ENCODE results near the gene KPNA6. TPM values are rescaled to one million over a fixed set of nuclear protein-coding genes. Genes with fewer than 3 reads are reported as not detected.

KPNA6 gene
- total RNA-seq, 1 donor from 2014 or later: 70.3 TPM

- intact Hi-C loops (cut with DNase I): loop anchor here (1.0 to 5.0 kb wide), 2 partner anchors 71 to 107 kb away; partner anchors contain the start of genes KPNA6 and TMEM39B
- peak; percentile 96 for ATAC-seq
- peak; percentile 99 for DNase-seq (ENCODE audit: missing footprints)
Observed at GRCh38 chr1:32179443-32180185, 71.8 kb downstream of the KPNA6 start, which contains the start of gene TXLNA. TSS of gene TXLNA (plus strand) at chr1:32179675. CDS start at chr1:32180346, 671 bp downstream.

DNA sequence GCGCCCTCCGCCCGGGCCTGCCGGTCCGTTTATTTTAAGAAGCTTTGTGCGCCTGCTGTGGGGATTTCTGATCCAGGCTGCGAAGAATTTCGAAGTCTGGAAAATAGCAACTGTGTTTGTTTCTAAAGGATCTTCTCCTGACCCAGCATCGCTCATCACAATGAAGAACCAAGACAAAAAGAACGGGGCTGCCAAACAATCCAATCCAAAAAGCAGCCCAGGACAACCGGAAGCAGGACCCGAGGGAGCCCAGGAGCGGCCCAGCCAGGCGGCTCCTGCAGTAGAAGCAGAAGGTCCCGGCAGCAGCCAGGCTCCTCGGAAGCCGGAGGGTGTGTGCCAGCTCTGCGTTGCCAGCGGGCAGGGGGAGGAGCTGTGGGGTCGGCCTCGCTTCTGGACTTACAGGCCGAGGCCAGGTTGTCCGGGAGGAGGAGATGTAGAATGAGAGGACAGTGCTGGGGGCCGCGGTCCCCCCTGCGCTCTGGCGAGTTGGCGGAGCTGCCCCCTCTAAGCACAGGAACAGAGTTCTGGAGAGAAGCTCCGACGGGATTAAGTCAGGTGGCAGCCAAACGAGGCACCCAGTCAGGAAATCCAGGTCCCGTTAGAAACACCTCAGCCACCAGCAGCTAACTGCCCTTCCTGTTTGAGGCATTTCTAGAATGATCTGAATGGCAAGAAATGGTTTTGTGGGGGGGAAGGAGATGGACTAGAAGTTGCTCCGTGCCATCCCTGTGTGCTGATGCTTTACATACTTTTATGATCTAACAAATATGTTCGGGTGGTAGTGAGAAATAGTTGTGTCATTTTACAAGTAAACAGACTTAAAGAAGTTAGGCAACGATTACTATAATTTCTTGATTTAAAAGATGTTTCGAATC, 72.6 kb downstream of the KPNA6 start:
- intact Hi-C loops (cut with DNase I): no loop called here
- ATAC-seq (peak; percentile 36), DNase-seq (ENCODE audit: missing footprints) (peak; percentile 79)

DNA sequence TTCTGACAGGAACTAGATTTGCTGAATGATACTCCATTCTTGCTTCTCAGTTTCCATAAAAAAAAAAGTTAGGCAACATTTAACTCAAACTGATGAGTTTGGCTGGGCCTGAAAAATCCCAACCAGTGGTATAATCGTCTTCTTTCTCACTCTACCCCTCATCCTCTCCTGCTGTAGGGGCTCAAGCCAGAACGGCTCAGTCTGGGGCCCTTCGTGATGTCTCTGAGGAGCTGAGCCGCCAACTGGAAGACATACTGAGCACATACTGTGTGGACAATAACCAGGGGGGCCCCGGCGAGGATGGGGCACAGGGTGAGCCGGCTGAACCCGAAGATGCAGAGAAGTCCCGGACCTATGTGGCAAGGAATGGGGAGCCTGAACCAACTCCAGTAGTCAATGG, 73.2 kb downstream of the KPNA6 start:
- intact Hi-C loops (cut with DNase I): no loop called here
- ATAC-seq (no peak), DNase-seq (ENCODE audit: missing footprints) (no peak)

DNA sequence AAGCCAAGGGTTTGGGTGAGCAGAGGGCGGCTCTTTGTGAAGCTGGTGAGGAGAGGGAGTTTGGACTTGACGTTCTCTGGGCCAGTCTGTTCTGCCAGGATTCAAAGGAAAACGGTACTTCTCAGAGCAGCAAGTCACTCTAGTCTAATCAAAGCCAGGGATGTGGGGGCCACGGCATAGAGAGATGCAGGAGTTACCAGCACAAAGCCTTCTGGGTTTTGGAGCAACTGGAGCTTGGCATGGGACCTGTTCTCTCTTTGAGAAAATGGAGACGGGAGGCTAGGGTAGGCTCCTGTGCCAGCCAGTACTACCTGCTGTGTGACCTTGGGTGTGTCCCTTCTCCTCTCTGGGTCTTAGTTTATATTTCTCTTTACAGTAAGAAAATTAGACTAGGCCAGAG, 73.7 kb downstream of the KPNA6 start:
- intact Hi-C loops (cut with DNase I): no loop called here
- ATAC-seq: no peak

DNA sequence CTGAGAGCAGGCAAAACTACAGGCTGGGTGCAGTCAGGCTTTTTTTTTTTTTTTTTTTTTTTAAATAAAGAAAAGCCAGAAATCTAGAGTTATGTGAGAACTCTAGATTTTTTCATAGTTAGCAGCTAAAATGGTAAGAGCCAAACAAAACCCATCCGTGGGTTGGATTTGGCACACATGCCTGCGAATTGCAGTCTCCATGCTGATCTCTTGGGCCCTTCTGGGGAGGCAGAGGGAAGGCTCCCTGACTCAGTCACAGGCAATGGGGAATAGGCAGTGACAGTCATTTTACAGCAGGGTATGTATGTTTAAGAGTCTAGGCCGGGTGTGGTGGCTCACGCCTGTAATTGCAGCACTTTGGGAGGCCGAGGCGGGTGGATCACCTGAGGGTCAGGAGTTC, 74.2 kb downstream of the KPNA6 start:
- no peak for ATAC-seq
- DNase-seq (ENCODE audit: missing footprints): no peak
- intact Hi-C loops (cut with DNase I): no loop called here

More for the DNA sequence above, 73.7 kb downstream of the KPNA6 start:
- DNase-seq (ENCODE audit: missing footprints): no peak

DNA sequence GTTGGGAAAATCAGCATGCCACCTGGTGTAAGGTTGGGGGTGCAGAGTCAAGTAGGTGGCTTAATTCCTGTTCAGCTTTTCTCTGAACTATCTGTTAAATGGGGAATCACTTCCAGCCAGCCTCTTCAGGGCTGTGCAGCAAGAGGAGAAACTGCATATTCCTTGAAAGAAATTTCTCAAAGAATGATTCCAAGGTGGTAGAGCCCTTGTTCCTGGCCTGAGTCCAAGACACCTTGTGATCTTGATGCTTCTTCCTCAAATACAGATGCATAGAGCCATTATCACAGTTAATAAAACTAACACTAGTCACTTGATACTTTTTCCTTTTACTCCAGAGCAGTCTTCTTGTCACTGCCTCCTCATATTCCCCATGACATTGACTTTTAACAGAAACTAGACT, 76.8 kb downstream of the KPNA6 start:
- DNase-seq (ENCODE audit: missing footprints): no peak
- ATAC-seq: no peak
- intact Hi-C loops (cut with DNase I): no loop called here

DNA sequence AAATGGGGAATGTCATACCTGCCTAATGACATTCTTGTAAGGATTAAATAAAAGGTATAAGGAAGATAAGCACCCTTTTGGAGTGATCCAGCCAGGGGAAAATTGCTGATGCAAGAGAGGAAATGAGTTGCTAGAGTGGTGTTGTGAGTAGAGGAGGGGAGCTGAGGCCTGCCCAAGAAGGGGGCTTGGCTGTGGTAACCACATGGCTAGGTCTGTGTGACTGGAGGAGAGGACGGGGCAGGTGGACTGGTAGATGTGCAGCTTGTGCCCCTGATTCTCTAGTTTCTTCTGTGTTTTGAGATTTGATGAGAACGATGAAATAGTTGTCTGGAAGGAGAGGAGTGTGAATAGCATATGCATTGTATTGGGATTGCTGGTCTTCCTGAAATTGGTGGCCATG, 78.2 kb downstream of the KPNA6 start:
- ATAC-seq: no peak
- intact Hi-C loops (cut with DNase I): no loop called here
- DNase-seq (ENCODE audit: missing footprints): no peak

- intact Hi-C loops (cut with DNase I): no loop called here
- DNase-seq (ENCODE audit: missing footprints): no peak
- no peak for ATAC-seq
Observed at GRCh38 chr1:32186491-32186890, 78.6 kb downstream of the KPNA6 start.

GRCh38 chr1:32187850-32188249, 80.0 kb downstream of the KPNA6 start:
- ATAC-seq (no peak), DNase-seq (ENCODE audit: missing footprints) (no peak)
- intact Hi-C loops (cut with DNase I): no loop called here

- intact Hi-C loops (cut with DNase I): no loop called here
- DNase-seq (ENCODE audit: missing footprints) (no peak), ATAC-seq (no peak)
Observed at GRCh38 chr1:32192220-32192948, 84.5 kb downstream of the KPNA6 start.

DNA sequence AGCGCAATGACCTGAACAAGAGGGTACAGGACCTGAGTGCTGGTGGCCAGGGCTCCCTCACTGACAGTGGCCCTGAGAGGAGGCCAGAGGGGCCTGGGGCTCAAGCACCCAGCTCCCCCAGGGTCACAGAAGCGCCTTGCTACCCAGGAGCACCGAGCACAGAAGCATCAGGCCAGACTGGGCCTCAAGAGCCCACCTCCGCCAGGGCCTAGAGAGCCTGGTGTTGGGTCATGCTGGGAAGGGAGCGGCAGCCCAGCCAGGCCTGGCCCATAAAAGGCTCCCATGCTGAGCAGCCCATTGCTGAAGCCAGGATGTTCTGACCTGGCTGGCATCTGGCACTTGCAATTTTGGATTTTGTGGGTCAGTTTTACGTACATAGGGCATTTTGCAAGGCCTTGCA, 87.1 kb downstream of the KPNA6 start:
- intact Hi-C loops (cut with DNase I): no loop called here

GRCh38 chr1:32195531-32195930, 87.7 kb downstream of the KPNA6 start:
- ATAC-seq: no peak
- intact Hi-C loops (cut with DNase I): no loop called here
- DNase-seq (ENCODE audit: missing footprints): no peak

More for the DNA sequence above, 87.1 kb downstream of the KPNA6 start:
- no peak for ATAC-seq
- no peak for DNase-seq (ENCODE audit: missing footprints)

- ATAC-seq (no peak), DNase-seq (ENCODE audit: missing footprints) (no peak)
- intact Hi-C loops (cut with DNase I): no loop called here
Observed at GRCh38 chr1:32195972-32196823, 88.3 kb downstream of the KPNA6 start.

DNA sequence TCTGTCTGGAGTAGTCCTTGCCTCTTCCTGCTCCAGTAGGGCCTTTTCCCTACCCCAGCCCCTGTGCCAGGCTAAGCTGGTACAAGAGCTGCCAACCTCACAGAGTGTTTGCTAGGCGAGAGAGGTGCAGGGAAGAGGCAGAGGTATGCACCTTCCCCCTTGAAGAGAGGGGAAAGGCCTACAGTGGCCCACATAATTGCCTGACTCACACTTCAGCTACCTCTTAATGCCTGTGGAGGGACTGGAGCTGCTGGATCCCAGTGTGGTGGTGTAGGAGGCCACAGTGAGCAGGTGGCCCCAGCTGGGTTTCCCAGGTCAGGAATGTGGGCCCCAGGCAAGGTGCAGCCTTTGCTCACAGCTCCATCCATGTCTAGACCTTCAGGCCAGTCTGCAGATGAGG, 89.2 kb downstream of the KPNA6 start:
- intact Hi-C loops (cut with DNase I): no loop called here
- no peak for DNase-seq (ENCODE audit: missing footprints)
- ATAC-seq: no peak

GRCh38 chr1:32197837-32198236, 90.0 kb downstream of the KPNA6 start:
- ATAC-seq (no peak), DNase-seq (ENCODE audit: missing footprints) (no peak)
- intact Hi-C loops (cut with DNase I): no loop called here

DNA sequence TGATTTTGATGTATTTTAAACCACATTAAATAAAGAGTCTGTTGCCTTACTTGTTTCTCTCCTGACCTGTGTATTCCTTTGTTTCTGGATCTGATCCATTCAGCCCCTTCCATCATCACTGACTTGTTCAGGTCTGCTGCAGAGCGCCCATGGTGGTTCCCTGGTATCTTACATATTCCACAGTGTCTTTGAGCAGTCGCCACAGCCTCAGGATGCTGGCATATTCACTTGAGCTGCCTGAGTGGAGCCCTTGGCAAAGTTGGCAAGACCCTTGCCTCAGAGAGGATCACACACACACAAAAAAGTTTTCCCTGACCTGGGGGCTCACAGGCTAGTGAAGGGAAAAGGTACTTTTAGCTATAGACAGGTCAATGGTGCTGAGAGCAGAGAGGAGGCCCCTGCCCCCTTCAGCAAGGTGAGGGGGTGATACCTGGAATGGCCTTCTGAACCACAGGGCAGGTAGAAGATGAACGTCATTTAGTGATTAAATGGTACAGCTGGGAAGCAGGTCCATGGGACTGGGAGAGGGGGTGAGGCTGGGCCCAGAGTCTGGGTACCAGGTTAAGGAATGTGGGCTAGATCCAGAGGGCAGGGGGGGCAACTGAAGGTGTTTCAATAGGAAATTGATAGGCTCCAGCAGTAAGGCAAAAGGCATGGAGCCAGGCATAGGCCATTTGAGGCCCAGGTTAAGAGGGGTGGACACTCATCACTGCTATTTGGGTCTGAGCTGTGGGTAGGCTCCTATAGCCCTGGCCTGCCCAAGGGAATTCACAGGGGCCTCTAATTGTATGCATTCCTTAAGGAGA, 90.6 kb downstream of the KPNA6 start:
- ATAC-seq (no peak), DNase-seq (ENCODE audit: missing footprints) (no peak)
- intact Hi-C loops (cut with DNase I): no loop called here

- ATAC-seq: no peak
- intact Hi-C loops (cut with DNase I): no loop called here
- no peak for DNase-seq (ENCODE audit: missing footprints)
Observed at GRCh38 chr1:32199043-32199716, 91.3 kb downstream of the KPNA6 start.
